Activated CD8-positive, alpha-beta memory T cell treated with anti-CD3 and anti-CD28 coated beads, Interleukin-2, amount 50 U/mL, for 4 hours (primary cell): ENCODE data around the gene CTNND2.

ENCODE experiments used
- DNase-seq: peaks from one replicate; pipeline ENCODE4 v3.0.0-alpha.2; 2020

Gene CTNND2

DNA sequence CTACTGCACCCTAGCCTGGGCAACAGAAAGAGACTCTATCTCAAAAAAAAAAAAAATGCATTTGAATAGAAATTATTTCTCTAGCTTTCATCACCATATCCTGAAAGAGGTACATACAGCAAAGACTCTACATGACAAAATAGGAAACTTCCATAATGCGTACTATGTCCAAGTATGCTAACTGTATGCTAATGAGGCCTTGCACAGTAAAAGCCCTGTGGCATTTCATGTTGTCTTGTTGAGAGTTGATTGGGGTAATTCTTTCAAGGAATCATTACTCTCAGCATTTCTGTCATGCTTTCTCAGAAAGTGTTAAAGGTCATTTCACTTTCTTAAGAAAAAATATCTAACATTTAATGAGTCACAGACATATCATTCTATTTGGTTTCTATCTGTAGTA, 393.4 kb downstream of the CTNND2 start:
- no peak for DNase-seq

DNA sequence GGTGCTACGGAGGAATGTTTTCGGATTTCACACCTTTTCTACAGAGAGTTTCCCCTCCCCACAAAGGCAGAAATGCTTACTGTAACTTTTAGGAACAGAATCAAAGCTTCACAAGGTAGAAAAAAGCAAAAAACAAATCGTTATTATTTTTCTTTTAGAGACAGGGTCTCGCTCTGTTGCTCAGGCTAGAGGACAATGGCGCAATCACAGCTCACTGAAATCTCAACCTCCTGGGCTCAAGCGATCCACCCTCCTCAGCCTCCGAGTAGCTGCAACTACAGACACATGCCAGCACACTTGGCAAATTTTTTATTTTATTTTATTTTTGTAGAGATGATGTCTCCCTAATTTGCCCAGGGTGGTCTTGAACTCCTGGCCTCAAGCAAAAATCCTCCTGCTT, 394.5 kb downstream of the CTNND2 start:
- no peak for DNase-seq

DNA sequence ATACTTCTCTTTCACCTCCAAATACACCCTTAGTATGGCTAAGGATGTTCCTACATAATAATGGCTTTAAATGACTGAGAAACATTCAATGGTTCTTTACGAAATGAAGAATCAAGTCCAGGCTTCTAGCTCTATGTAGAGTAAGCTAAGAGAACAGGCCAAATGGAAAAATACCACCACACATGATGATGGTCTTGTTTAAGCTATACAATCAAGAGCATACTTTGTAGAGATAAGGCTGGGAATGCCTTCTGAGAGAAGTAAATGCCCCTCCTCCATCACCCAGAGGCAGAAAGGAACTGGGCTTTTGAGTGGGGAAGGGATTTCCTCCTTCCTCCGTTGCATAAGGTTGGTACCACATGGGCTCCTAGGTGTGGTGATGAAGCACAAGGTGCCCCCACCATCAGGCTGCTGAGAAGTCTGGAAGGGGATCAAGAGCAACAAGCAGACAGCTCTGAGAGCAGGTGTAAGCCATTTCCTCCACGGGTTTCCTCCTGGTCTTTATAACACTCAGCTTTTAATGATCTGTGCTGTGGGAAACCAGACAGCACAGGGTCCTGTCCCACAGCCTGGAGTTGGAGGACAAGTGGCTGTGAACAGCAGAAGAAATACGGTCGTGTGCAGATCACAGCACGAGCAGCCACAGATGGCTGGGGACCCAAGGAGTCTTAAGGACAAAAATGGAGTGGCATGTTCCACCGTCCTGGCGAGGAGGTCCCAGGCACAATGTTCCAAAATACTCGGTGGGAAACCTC, 396.9 kb downstream of the CTNND2 start:
- no peak for DNase-seq

DNA sequence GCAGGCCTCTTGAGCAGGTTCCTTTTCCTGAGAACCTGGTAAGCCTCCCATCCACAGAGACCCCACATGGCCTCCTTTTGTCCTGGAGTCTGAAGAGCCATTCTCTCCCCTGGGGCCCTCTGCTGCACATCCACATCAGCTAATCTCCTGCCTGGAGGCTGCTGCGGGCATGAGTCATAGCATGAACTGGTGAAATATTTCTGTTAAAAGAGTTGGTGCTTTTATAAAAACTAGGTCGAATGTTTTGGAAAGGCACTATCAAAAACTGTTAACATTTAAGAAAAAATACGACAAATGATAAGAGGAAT, 399.4 kb downstream of the CTNND2 start:
- DNase-seq: no peak

DNA sequence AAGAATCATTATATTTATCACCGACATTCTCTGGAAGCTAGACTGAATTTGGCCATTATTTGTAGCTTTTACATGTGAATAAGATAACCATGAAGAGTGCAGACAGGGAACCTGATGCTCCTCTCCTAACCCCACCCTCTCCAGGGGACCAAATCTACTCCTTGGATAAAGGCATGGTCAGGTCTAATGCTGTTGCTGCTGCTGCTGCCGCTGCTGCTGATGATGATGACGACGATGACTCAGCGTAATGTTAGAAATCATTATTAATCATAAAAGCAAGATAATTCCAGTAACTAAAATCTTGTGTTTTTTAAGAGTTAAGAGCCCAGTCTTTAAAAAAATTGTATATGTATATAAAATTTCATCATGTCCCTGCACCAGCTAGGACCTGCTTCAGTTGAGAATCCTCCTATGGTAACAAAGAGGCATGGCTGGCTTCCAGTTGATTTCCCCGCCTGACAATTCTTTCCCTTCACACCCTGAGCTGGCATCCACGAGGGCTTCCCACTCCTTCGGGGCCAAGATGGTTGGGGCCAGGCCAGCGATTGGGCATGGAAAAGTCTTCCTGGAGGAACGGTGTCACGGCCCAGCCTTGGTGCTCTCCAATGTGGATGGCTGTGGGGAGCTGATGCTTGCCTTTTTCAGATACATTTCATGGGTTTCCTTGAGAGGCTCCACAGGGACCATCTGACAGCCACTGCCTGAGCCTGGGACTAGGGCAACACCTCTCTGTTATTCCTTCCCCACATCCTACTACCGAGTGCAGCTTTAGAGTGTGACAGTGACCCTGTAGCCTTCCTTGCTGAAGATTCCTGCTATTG, 400.0 kb downstream of the CTNND2 start:
- no peak for DNase-seq

DNA sequence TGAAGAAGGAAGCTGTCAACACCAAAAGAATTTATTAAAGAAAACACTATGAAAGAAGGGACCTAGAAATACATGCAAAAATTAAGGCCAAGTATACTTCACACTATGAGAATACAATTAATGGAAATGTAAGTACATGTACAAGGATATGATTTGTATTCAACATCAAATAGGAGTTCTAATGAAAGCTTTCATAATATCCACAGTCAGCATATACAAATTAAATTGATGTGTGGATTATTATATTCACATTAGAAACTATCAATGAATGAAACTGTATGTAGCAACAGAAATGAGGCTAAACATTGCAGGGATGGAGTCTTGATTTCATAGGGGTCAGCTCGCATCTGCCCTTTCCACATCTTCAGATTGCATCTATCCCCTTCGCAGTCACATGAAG, 401.5 kb downstream of the CTNND2 start:
- DNase-seq: no peak

DNA sequence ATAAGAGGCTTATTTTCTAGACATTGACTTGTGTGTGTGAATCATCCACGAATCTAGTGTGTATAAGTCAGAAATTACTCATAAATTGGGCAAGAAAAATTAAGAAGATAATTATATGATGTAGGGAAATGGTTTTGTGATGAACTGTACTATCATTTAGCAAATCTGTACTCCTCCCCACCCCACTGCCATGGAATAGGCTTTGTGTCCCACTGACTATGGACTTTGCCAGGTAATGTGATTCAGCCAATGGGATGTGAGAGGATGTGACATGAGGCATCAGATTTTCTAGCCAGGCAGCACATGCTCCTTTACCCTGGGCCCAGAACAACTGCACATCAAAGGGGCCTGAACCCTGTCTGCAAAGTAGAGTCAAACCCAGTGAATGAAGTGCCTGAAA, 406.6 kb downstream of the CTNND2 start:
- DNase-seq: no peak

DNA sequence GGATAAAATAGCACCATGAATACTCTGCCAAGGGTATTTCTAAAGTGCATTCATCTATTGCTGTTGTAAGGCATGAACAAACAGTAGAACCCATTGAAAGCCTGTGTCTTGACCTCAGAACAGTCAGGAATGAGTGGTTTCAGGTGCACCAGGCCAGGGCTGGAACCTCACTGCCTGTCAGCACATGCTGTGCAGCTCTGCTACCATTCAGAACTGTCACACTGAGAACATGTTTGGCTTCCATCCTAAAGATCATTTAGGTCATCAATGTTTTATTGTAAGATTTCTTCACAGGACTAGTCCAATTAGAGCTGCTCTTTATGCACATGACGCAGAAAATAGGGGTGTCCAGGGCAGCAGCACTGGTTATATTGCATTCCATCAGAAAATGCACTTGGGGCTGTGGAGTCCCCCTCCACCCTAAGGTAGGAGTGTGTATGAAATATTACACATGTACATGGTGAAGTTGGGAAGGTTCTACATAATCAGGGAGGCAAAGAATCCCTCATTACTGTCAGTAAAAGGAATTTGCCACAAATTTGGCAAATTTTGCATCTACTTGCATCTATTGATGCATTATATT, 408.0 kb downstream of the CTNND2 start:
- DNase-seq: no peak

DNA sequence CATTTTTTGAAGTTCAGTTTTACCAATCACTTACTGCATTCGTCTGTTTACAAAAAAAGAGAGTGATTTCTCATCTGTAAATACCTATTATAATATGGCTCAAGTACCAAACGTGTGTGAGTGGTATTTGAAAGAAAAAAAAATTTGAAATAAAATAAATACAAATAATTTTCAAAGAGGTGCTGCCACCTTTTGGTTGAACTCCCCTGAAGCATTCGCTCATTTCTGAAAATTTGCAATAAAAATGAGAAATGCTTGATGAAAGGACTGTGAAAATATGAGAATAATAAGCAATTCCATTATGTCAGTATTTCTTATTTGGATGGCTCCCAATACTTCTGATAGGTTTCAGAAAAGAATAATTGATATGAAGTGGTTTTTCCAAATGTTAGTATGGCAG, 409.9 kb downstream of the CTNND2 start:
- DNase-seq: no peak

DNA sequence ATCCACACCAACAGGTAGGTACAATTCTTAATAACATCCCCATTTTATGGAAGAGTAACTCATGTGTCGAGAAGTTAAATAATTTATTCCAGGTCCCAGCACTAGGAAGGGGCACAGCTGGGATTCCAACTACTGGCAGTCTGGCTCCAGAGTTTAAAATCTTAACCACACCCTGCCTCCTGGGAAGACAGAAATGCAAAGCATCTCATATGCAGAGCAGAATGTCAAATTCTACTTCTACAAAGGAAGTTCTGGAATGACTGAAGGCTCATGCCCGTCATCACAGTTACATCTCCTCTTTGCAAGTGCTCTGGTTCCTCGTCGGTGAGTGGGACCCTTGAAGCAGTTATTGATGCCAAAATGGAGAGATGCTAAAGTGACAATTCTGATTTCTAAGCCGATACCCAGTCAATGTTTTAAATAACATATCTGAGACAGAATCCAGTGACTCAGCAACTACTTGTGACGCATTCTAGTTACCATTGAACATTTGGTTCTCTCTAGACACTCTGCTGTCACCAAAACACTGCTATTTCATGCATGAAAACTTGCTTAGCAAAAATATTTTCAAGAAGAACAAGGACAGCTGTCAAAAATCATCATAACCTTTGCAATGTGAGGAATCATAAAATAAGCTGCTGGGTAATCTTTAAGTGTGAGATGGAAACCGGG, 412.7 kb downstream of the CTNND2 start:
- no peak for DNase-seq

DNA sequence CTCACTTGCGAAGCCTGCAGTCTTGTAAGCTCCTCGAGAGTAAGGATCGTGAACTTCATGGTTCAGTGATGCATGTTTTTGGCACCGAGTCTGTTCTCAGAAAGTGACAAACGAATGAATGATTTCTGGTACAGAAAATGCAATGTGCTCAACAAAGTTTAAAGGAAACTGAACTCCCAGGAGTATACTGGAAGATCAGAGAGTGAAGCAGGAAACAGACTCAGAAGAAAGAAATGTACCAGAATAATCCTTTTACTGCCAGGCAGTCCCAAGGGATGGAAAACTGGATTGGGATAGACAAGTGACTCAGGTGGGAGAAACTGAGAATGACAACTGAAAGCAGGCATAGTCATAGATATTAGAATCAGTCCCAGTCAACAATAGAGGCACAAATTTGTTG, 420.6 kb downstream of the CTNND2 start:
- no peak for DNase-seq

DNA sequence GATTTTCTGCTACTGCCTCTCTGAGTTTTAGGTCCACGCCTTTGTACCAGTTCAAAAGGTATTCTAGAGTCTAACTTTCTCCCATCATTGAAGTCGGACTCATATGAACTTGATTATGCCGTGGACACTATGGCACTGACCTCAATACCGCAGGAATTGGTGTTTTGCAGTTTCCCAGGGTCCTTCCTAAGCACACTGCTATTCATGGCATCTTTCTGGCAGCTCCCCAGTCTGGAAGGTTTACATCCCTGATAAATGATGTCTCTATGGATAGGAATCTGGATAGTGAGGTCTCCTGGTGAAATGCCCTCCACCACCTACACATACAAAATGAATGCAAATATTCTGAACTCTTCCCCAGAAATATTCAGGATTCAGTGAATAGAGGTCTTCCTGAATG, 422.2 kb downstream of the CTNND2 start:
- no peak for DNase-seq

DNA sequence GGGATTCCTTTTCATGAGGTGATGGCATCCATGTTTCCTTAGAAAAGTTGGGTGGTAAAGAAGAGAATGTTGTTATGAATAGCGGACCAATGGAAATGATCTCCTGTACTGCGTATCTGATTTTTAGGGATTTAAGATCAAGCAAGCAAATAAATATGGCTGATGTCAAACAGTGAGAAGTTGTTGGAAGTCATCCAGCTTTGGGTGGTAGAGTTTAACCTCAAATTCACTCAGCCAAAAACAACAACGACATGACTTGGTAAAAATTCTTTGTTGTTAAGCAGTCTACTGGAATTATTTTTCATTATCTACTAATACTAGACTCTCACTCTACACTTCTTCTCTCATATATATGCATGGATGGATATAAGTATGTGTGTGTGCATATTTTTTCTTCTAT, 426.5 kb downstream of the CTNND2 start:
- DNase-seq: no peak

DNA sequence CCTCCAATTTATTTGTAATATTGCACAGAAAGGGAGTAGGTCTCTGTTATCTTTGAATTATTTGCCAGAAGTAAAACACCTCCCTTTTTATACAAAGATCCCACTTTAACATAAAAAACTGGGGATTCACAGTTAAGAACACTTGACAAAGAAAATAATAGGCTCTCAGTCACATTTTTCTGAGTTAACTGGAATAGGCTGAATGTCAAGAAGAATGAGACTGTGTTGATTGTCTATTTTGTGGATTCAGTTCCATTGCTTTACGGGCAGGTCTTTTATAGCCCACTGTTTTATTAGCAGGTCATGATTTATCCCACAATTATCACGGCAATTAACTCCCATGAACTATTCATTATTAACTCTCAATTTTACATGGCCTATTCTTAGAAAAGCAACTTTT, 427.4 kb downstream of the CTNND2 start:
- DNase-seq: no peak

DNA sequence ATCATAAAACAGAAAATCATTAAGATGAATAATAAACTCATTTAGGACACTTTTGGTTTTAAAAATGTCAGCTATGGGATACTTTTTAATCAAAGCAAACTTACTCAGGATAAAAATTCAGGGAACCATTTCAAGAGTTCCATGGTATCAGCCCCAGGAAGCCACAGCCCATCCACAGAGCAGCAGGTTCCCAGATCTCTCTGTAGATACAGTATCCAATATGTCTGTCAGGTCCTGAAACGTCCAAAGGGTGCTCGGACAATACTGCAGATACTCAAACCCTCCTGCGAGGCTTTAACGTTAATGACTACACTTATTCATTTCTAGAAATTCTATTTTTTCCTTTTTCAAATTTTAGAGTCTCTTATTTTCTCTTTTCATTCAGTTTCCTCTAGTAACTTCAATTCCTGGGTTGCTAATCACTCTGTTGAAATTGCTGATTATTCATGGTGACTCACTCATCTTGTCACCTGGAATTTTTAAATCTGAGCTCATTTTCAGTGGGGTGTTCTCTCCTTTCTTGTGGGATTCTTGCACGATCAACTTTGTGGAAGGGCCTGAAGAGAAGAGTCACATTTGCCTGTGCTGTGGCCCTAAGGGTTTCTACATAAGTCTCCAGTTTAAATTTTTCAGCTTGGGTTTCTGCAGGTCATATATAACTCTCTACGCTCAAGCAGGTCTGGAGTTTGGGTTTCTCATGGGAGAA, 435.8 kb downstream of the CTNND2 start:
- DNase-seq: no peak

DNA sequence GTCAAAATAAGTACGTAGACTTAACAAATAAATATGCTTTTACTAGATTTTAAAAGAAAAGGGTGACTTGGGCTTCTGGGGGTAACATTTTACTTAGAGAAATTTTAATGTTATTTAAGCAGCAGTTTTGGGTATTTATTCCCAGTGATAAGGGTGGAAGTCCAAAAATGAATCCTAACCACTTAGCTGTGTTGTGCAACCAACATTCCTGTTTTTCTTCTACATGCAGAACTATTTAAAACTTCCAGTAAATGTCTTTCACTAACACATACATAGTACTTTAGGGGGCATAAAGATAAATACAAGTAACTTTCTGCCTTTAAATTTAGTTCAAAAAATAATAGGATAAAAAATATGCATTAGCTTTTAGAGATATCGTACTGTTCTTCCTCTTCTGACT, 436.7 kb downstream of the CTNND2 start:
- DNase-seq: no peak

DNA sequence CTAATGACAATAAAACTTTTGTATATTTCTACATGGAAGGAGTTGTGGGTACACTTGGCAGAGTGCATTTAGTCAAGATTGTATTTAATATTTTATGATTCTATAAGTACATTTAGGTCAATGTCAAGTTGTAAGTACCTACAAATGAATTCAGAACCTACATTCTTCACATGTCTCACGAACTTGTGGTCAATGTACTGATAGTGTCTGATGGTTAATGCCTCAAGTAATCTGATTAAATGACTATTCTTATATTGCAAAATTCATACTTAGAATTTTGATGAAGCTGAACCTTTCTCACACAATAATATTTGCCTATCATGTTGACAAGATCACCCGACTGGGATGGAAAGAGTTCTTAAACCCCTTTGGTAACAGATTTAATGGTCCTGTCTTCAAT, 444.5 kb downstream of the CTNND2 start:
- no peak for DNase-seq

DNA sequence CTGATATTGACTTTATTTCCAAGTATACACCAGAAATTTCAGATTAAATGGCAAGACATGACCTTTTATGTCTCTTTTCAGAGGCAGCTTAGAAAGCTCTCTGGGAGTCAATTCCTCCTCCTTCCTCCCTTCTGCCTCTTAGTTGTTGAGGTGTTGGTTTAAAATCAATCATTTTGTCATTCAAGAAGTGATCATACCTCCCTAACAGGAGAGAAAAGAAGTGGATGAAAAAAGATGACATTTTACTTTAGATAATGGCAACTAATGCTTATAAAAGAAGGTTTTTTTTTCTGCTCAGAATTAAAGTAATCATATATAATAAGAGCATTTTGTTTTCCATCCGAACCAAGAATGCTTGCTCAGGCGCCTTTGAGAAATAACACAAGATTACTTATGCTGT, 448.7 kb downstream of the CTNND2 start:
- no peak for DNase-seq

DNA sequence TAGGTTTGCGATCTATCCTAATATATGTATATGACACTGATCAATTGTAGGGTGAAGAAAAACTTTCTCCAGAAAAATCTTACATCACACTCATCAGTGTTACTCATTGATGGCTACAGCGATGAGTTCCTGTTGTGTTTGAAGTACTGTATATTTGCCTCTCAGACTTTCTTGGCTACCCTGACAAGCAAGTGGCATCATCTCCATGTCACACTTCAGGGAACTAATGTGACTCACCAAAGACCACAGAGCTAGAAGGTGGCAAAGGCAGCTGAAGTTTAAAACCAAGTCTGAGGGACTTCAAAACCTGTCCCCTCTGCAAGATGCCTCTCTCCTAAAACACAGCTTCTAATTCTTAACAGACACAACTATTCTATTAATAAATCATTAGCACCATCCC, 451.4 kb downstream of the CTNND2 start:
- no peak for DNase-seq

DNA sequence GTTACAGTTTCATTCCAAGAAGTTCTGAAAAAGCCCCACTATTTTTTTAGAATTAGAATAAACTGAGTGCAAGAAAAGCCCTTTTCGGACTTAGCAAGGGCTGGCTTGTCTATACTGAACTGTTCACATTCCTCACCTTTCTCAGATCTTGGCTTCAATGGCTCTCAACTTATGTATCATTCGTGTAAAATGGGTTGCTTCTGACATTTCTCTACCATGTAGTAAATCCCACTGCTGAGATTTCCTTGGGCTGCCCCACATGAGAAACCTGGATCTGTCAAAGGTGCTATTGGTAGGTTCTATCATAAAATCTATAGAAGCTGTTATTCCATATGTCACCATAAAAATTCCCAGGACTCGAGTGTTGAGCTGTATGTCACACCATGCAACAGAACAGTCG, 454.3 kb downstream of the CTNND2 start:
- no peak for DNase-seq

DNA sequence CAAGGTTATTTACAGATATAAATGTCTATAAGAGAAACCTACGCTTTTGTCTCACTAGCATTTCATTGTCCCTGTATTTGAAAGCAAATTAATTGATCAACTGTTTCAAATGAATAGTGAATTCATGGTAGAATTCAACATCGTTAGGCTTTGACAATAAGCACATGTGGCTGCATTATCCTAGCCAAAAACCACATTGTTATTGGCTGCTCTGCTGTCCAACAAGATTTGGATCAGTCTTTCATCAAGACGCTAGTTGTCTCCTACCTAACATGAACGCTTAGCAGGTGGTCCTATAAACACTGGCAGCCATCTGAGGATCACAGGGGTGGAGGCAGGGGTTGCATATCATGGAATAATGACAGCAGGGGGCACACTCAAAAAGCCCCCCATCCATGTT, 455.0 kb downstream of the CTNND2 start:
- DNase-seq: no peak

DNA sequence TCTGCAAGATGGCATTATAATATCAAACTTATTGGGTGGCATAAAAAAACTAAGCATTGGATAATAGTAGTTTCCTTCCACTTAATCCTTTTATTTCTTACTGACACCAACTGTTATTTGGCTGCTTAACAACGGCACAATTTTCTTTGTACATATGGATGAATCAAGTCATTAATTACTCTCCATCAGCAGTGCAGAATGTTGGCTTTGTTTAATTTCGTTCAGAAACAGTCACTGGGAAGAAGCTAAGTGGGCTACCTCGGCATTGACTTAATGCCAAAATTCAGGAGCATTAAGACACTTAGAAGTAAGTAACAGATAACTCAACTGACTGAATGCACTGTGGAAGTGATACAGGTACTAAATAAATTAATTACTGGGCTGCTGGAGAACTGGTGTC, 460.4 kb downstream of the CTNND2 start:
- DNase-seq: no peak

DNA sequence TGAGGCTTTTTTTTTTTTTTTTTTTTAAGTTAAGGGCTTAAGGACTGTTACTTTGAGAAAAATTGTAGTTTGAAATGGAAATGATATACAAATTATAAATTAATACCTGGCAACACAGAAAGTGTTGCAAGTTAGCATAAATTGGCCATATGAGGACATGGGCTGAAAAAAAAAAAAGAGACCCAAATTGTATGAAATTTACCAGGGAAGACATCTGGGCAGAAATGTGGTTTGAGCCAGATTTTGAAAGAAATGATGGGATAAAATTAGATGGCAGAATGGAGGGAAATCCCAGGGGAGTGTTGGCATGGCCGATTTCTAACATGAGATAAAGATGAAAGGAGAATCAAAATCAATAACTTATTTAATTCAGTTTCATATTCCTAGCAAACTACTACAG, 472.1 kb downstream of the CTNND2 start:
- DNase-seq: no peak
